IPS-18c (cell line): ENCODE results near the gene HDAC4.

Source experiments
- H3K4me3 ChIP-seq: 2 replicates; pipeline ENCODE4 v1.7.0; 2013; ENCODE audit warnings: low read depth, mild to moderate bottlenecking, low read length, moderate library complexity; ENCODE audit not compliant: insufficient read depth
- H3K9me3 ChIP-seq: one replicate; pipeline ENCODE4 v1.6.1; 2013; ENCODE audit warnings: mild to moderate bottlenecking, low read length, moderate library complexity; ENCODE audit not compliant: control insufficient read depth, insufficient read depth

The HDAC4 gene

DNA sequence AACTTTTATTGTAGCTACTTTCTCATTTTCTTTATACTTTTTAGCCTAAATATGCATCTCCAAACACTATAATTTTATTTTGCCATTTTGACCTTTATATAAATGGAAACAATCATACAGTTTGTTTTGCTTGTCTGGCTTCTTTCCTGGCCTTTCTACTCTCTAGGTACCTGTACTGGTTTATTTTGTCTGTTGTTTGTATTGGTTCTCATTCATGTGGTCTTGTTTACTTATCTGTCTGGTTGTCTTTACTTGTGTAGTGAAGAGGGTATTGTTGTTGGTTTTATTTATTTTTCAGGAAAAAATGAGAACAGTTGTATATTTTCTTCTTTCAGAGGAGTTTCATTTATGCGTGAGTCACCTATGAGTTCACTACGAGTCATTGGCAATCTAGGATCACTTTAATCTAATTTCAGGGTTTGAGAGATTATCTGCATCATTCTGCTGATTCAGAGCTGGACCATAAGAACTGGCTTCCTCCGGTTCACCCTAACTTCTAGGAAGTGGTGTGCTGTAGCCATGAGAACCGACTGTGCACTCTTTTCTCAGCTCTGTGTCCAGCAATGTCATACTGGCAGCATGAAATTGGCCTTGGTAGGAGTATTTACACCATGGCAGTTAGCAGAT, 33.1 kb upstream of the HDAC4 start:
- H3K9me3 ChIP-seq: peaks cover 4% of the 10 kb centered on the region
- H3K4me3 ChIP-seq: no peak overlapping the region

- no peak overlapping the region for H3K4me3 ChIP-seq
- H3K9me3 ChIP-seq: peaks cover 4% of the 10 kb centered on the region
Measured at GRCh38 chr2:239432174-239432573, 31.4 kb upstream of the HDAC4 start.

GRCh38 chr2:239431536-239431935, 30.7 kb upstream of the HDAC4 start:
- H3K4me3 ChIP-seq: no peak overlapping the region
- H3K9me3 ChIP-seq: peaks cover 4% of the 10 kb centered on the region

DNA sequence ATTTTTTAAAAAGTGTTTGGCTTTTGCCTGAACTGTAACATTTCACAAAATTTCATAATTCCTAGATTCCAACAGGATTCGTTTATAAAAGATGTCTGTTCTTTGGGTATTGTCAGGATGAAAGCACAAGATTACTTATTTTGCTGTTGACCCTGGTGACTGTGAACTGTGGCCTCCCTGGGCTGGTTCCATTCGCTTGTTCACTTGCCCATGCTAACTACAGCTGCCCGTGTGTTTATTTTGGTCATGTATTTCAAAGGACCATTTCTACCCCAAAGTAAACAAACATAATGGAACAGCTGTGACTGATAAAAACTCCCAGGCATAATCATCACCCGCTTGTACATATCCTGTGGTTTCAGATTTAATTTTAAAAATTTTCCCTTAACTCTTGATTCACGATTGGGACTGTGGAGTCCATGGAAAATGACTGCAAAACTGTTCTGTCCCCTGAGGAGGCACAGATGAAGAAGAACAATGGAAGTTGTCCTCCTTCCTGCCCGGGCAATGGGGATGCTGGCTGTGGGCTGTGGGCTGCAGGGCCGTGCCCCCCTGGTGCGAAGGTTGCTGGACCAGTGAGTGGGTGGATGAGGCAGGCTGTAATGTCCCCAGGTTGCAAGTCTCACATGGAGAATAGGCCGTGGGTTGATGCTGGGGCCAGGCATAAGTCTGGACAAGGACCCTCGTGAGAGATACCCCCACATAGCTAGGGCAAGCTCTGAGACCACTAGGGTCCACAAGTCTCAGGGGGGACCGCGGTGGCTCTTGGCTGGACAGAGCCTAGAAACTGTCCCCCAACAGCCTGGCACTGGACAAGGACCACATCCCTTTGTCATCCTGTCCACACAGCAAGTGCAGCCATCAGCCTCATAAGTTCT, 28.9 kb upstream of the HDAC4 start:
- H3K9me3 ChIP-seq: peaks cover 4% of the 10 kb centered on the region

GRCh38 chr2:239425631-239426030, 24.8 kb upstream of the HDAC4 start:
- no peaks in the 10 kb centered on the region for H3K9me3 ChIP-seq
- H3K4me3 ChIP-seq: no peak overlapping the region

More for the DNA sequence above, 28.9 kb upstream of the HDAC4 start:
- no peak overlapping the region for H3K4me3 ChIP-seq

GRCh38 chr2:239424337-239425045, 23.7 kb upstream of the HDAC4 start:
- Histone ChIP-seq H3K4me3 (no peak overlapping the region), H3K9me3 (no peaks in the 10 kb centered on the region)

- Histone ChIP-seq H3K9me3 (no peaks in the 10 kb centered on the region), H3K4me3 (no peak overlapping the region)
Measured at GRCh38 chr2:239423551-239423950, 22.7 kb upstream of the HDAC4 start.

- Histone ChIP-seq H3K4me3 (no peak overlapping the region), H3K9me3 (no peaks in the 10 kb centered on the region)
Measured at GRCh38 chr2:239421851-239422250, 21.0 kb upstream of the HDAC4 start.

DNA sequence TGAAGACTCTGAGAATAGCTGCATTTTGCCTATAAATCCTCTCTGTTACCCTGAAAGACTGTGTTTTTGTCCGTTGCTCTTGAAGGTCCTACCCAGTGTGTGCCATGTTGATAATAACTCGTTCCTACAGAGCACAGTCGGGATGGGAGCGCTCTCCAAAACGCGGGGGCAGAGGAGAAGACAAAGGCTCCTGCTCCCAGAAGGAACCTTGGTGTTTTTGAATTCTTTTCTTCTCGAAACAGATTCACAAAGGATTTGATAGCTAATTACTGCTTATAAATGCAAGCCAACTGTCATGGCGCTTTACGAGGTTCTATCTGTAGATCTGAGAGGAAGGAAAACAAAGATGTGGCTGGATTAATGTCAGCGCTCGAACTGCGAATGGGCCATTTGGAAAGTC, 19.3 kb upstream of the HDAC4 start:
- Histone ChIP-seq H3K9me3 (no peaks in the 10 kb centered on the region), H3K4me3 (no peak overlapping the region)

- Histone ChIP-seq H3K9me3 (no peaks in the 10 kb centered on the region), H3K4me3 (no peak overlapping the region)
Measured at GRCh38 chr2:239418918-239419317, 18.1 kb upstream of the HDAC4 start.

DNA sequence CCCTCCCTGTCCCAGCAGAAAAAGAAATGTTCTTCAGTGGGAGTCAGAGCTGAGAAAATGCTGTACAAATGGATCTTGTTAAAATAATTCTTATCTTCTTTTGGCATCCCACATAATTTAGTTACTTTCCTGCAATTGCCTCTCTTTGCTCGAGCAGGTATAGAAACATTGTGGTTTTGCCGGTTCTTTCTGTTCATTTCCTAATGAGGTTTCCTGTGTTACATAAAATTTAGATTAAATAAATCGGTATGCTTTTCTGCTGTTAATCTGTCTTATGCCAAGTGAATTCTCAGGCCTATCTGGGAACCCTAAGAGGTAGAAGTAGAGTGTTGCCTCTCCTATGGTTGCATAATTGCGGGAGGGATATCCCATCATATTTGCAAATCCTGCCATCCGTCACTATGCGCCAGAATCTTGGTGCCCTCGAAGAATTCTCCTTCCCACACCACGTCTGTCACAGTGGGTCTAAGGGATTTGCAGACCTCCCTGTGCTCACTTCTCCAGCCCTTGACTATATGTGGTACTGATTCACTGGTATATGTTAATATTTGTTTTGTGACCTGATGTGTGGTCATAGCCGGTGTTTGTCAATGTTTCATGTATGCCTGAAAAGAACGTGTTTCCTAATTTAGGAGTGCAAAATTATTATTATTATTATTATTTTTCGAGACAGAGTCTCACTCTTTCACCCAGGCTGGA, 12.2 kb upstream of the HDAC4 start:
- Histone ChIP-seq H3K4me3 (no peak overlapping the region), H3K9me3 (no peaks in the 10 kb centered on the region)

DNA sequence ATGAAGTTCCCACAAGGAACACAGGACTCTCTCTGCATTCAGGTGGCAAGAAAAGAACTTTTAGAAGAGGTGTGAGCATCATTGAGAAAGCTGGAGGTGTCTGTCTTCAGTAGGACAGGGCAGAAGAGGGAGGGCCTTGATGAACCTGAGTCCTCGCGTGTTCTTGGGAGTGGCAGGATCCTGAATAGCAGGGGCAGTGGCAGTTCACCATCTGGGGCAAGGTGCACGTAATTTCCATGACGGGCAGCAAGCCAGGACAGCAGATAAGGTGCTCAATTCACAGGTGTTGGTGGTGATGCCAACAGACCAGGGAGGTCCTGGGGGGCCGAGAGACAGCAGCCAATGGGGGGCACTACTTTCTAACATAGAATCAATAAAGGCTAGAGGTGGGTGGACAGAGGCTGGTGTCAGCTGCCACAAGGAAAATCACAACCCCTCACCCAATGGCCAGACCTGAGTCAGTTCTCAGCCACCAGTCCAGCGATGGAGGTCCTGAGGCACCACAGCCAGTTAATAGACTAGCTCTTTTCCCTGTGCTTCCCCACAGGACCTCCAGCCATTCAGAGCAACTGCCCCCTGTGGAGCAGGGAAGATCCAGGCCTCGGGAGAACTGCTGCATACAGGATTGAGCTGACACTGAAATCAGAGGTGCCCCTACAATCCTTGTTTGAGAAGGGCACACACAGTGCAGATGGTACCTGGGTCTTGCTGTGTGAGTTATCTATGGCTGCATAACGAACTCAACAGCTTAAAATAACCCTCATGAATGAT, 10.9 kb upstream of the HDAC4 start:
- H3K9me3 ChIP-seq: no peaks in the 10 kb centered on the region
- no peak overlapping the region for H3K4me3 ChIP-seq

GRCh38 chr2:239411117-239411516, 10.3 kb upstream of the HDAC4 start:
- Histone ChIP-seq H3K9me3 (no peaks in the 10 kb centered on the region), H3K4me3 (no peak overlapping the region)

DNA sequence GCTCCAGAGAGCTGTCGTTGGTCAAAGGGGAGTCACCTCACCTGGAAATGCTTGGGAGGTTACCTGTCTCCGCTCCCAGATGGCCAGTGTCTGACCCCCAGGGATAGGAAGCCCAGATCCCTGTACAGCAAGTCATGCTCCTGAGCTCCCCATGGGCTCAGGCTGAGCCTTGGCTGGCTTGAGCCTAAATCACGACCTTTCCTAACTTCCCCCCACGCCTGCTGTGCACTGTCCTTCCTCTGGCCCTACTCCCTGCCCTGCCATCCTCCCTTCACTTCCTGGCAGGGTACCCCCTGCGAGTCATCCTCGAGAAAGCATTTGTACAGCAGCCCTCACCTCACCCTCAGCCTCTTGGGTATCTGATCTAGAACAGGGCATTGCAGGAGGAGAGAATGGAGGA, 9.2 kb upstream of the HDAC4 start:
- H3K4me3 ChIP-seq: no peak overlapping the region
- no peaks in the 10 kb centered on the region for H3K9me3 ChIP-seq

DNA sequence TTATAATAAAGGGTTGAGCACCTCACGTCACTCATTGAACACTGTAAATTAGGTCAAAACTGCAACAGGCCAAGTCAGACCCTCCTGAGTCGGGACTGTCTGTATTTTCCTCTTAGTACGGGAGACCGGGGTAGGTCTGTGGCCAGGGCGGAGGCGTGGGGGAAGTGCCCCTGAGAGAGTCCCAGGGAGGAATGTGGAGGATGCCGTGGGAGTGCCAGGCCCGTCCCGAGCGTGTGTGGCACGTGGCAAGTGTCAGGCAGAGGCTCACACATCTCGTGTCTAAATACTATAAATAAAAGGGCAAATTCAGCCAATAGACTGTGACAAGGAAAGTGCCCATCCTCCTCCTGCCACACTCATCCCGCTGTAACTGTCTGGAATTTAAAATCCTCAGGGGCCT, 6.3 kb upstream of the HDAC4 start:
- Histone ChIP-seq H3K4me3 (no peak overlapping the region), H3K9me3 (no peaks in the 10 kb centered on the region)

DNA sequence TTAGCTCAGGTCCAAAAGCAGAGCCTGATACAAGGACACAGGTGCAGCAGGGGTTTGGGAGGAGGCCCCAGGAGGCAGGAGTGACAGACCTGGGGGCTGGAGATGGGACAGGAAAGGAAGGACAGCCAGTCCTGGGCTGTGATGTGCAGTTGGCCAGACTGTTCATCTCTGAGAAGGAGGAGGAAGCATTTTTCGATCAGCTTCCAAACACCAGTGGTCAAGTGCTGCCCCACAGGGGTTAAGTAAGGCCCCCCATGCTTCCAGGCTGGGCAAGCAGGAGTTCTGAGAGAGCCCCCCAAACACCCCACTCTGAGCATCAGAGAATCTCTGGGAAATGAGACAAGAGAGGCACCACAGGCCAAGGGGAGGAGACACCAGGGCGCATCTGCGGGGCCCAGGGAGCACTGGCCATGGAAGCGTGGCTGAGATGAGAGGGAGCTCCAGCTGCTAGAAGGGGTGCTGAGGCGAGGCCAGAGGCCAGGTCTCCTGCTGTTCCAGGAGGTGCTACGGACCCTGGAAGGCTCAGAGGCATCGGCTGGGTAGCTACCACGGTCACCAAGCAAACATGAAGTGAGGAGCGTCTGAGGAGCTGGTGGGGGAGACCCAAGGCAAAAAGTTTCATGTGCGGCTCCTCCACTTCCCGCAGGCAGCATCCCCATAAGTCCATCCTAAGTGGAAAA, 5.6 kb upstream of the HDAC4 start:
- Histone ChIP-seq H3K9me3 (no peaks in the 10 kb centered on the region), H3K4me3 (no peak overlapping the region)
